GM21390 (cell line): ENCODE measurements around the gene CD300H.

Experiments used
- ATAC-seq: cut with Tn5 transposase; IDR thresholded peaks from one replicate; pipeline ENCODE4 v1.9.1; 2021; ENCODE audit not compliant: unreplicated experiment

CD300H gene

GRCh38 chr17:74567397-74567796 is at the start of gene CD300H:
Gene CD300H, minus strand, starts transcription at chr17:74567509.
- ATAC-seq, result no peak

GRCh38 chr17:74616696-74617095 is 49.4 kb upstream of the CD300H start:
- no peak for ATAC-seq

DNA sequence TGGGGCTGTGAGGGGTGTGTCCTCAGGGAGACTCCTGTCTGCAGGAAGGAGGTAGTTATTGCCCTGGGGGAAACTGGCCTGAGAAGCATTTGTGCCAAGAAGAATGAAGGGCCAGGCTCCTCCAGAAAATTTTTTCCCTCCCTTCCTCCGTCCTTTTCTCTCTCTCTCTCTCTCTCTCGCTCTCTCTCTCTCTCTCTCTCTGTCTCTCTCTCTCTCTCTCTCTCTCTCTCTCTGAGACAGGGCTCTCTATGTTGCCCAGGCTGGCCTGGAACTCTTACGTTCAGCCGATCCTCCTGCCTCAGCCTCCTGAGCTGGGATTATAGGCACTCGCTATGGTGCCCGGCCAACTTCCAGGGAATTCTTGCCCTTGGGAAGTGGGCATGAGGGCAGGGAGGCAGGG is 44.7 kb upstream of the CD300H start:
- no peak for ATAC-seq

GRCh38 chr17:74610108-74610507 is 42.8 kb upstream of the CD300H start:
- ATAC-seq, result no peak

- no peak for ATAC-seq
Observed at GRCh38 chr17:74608511-74608910, 41.2 kb upstream of the CD300H start.

DNA sequence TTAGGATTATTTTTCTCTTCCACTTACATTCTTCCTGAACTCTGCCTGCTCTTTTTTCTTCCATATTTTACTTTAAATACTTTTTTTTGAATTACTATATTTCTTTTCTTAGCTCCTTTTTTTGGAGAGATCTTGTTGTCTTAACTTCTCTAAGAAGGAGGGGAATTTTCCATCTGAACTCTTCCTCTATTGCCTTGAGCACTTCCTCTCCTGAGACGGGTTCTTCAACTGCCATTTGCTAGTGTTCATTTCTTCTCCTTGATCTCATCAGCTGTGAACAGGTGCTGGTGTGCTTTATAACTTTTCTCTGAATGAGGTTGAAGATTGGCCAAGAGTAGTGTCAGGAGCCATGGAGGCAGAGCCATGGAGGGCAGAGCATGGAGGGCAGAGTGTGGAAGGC is 39.9 kb upstream of the CD300H start:
- ATAC-seq, result no peak

DNA sequence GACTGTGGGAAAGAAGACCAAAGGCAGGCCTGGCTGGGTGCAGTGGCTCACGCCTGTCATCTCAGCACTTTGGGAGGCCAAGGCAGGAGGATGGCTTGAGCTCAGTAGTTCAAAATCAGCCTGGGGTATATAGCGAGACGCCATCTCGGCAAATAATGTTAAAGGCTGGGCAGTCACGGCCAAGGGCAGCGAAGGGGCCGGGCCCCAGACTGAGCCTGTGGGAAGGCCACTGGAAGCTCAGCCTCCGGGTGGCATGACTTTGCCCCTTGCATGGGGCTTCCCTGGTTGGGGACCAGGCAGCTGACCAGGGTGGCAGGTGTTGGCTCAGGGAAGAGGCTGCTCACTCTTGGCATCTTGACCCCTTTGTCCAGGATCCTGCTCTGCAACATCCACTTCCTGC is 38.7 kb upstream of the CD300H start:
- no peak for ATAC-seq

- no peak for ATAC-seq
Observed at GRCh38 chr17:74605361-74605760, 38.1 kb upstream of the CD300H start.

GRCh38 chr17:74604761-74605160 is 37.5 kb upstream of the CD300H start:
- no peak for ATAC-seq

- no peak for ATAC-seq
Observed at GRCh38 chr17:74604200-74604599, 36.9 kb upstream of the CD300H start.

- no peak for ATAC-seq
Observed at GRCh38 chr17:74603746-74604145, 36.4 kb upstream of the CD300H start.

DNA sequence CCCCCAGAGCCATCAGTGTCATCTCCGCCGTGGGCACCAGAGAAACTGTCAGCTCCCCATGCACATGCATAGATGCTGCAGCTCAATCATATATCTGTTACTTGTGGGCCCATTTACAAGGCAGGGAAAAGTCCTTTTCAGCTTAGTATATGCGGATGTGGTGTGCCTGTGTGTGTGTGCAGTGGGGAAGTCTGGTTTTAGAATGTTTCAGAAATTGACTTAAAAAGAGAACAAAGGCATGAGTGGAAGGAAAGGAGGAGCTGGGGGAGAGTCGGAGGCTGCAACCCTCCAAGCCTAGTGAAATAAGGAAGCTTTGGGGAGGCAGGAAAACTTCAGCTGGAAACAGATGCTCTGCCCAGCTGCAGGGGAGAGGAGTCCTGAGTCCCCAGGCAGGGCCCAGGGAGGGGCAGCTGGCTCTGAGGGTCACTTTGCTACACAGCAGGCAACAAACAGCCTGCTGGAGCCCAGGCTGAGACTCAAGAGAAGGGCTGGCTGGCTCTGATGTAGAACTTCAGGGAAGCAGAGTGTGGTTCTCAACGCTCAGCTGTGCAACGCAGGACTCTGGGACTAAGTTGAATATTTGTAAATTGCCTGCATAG is 35.8 kb upstream of the CD300H start:
- ATAC-seq, result no peak

GRCh38 chr17:74601944-74602572 is 34.7 kb upstream of the CD300H start:
- ATAC-seq, result no peak

DNA sequence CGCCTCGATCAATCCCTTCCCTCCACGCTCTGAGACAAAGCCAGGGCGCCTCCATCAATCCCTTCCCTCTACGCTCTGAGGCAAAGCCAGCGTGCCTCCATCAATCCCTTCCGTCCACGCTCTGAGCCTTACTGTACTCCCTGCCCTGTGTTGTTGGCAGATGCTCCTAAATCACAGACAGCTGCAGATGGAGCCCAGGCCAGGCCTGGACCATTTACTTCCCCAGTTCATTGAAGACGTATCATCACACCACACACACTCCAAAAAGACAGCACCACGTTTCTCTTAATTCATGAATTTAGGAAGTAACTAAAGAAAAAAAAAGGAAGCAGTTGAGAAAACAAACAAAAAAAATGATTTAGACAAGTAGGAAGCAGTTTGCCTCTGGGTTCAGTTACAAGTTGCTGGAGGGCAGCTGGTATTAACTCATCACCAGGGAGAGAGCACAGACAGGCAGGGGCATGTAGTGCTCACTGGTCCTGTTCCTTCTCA is 32.2 kb upstream of the CD300H start:
- no peak for ATAC-seq

- no peak for ATAC-seq
Observed at GRCh38 chr17:74599023-74599399, 31.7 kb upstream of the CD300H start.

GRCh38 chr17:74598346-74599022 is 31.2 kb upstream of the CD300H start:
- ATAC-seq, result no peak

- no peak for ATAC-seq
Observed at GRCh38 chr17:74597069-74597790, 29.9 kb upstream of the CD300H start.

- ATAC-seq, result no peak
Observed at GRCh38 chr17:74595037-74595750, 27.9 kb upstream of the CD300H start.

GRCh38 chr17:74592087-74592990 is 25.0 kb upstream of the CD300H start, which contains the start of gene CD300LD:
Gene CD300LD, minus strand, starts transcription at chr17:74592283. Its CDS starts 81 bp downstream, at chr17:74592202.
- no peak for ATAC-seq

DNA sequence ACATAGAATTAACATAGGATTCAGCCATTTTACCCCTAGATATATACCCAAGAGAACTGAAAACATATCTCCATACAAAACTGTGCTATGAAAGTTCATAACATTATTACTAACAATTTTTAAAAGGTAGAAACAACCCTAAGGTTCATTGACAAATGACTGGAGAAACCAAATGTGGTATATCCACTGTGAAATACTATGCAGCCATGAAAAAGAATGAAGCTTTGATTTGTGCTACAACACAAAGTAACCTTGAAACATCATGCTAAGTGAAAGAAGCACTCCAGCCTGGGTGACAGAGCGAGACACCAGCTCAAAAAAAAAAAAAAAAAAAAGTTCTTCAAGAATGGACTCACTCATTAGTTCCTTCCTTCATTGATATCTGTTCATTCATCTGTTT is 24.2 kb upstream of the CD300H start:
- ATAC-seq, result no peak
